ENCODE results near the gene IL34. TPM values are rescaled to one million over a fixed set of nuclear protein-coding genes. Genes with fewer than 3 reads are reported as not detected.

Gene IL34
- polyA plus RNA-seq, 1 donor from 2014 or later: 3.0 TPM

DNA sequence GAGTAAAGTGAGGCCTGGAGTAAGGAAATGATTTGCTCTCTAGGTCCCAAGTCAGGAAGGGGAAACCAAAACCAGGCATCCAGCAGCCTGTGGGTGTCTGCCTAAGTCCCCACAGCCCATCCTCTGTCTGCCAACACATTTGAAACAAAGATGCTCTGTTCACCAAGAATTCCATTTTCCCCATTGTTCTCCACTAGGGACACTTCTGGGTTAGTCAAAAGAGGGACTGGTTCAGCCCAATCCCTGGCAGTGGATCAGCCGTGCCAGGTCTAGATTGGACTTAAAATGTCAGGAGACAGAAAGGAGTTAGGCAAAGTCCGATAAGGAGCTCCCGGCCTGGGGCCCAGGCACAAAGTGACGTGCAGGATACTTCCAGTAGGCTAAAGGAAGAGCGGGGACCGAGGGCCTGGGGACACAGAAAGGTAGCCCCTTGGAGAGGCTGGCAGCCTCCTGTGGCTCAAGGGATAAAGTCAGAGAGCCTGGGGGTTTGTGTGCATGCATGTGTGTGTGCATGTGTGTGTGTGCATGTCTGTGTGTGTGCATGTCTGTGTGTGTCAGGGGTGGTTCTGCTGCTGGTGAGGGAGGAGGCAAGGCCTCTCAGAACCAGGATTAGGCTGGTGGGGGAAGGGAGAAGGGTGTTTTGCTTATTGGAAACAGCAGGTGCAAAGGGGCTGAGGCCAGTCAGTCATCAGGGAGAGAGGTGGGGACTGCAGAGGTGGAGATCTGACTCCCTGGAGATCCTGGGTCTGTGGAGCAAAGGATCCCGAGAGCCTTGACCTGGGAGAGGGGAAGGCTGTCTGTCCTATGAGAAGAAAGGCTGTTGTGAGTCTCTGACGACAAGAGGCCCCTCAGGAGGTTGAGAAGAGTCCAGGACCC lies 41.7 kb upstream of the IL34 start:
- Histone ChIP-seq H3K9me2 (ENCODE audit: insufficient read depth, low read length) (no peaks in the 10 kb centered on the region), H3K27me3 (ENCODE audit: insufficient read depth, low read depth, low read length) (no peaks in the 10 kb centered on the region), H3K4me3 (ENCODE audit: low read length) (no peak overlapping the region), H4K20me1 (ENCODE audit: insufficient read depth) (no peaks in the 10 kb centered on the region), H3F3A (ENCODE audit: insufficient read depth, low read length, poor library complexity, severe bottlenecking) (no peaks in the 10 kb centered on the region), H3K79me2 (replicated peaks; ENCODE audit: insufficient read depth, low read length) (no peaks in the 10 kb centered on the region), H3K27ac (ENCODE audit: low read length) (no peak overlapping the region), H3K36me3 (ENCODE audit: insufficient read depth, low read length) (no peaks in the 10 kb centered on the region), H3K9me3 (ENCODE audit: low read length) (no peaks in the 10 kb centered on the region), H3K9ac (ENCODE audit: low read length) (no peak overlapping the region), H2AFZ (ENCODE audit: low read depth, low read length) (no peak overlapping the region), H3K4me2 (ENCODE audit: low read length) (no peak overlapping the region)
- TF ChIP-seq, protein P1, sequence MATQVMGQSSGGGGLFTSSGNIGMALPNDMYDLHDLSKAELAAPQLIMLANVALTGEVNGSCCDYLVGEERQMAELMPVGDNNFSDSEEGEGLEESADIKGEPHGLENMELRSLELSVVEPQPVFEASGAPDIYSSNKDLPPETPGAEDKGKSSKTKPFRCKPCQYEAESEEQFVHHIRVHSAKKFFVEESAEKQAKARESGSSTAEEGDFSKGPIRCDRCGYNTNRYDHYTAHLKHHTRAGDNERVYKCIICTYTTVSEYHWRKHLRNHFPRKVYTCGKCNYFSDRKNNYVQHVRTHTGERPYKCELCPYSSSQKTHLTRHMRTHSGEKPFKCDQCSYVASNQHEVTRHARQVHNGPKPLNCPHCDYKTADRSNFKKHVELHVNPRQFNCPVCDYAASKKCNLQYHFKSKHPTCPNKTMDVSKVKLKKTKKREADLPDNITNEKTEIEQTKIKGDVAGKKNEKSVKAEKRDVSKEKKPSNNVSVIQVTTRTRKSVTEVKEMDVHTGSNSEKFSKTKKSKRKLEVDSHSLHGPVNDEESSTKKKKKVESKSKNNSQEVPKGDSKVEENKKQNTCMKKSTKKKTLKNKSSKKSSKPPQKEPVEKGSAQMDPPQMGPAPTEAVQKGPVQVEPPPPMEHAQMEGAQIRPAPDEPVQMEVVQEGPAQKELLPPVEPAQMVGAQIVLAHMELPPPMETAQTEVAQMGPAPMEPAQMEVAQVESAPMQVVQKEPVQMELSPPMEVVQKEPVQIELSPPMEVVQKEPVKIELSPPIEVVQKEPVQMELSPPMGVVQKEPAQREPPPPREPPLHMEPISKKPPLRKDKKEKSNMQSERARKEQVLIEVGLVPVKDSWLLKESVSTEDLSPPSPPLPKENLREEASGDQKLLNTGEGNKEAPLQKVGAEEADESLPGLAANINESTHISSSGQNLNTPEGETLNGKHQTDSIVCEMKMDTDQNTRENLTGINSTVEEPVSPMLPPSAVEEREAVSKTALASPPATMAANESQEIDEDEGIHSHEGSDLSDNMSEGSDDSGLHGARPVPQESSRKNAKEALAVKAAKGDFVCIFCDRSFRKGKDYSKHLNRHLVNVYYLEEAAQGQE (IDR thresholded peaks at IDR 0.05; ENCODE audit: borderline replicate concordance): no peak
- TF ChIP-seq TAF1 (IDR thresholded peaks at IDR 0.05; ENCODE audit: low read depth): no peak
- no peak for TF ChIP-seq EZH2 (IDR thresholded peaks at IDR 0.05; ENCODE audit: borderline replicate concordance, insufficient read depth, low read length, poor library complexity, severe bottlenecking)
- TF ChIP-seq, protein P2, sequence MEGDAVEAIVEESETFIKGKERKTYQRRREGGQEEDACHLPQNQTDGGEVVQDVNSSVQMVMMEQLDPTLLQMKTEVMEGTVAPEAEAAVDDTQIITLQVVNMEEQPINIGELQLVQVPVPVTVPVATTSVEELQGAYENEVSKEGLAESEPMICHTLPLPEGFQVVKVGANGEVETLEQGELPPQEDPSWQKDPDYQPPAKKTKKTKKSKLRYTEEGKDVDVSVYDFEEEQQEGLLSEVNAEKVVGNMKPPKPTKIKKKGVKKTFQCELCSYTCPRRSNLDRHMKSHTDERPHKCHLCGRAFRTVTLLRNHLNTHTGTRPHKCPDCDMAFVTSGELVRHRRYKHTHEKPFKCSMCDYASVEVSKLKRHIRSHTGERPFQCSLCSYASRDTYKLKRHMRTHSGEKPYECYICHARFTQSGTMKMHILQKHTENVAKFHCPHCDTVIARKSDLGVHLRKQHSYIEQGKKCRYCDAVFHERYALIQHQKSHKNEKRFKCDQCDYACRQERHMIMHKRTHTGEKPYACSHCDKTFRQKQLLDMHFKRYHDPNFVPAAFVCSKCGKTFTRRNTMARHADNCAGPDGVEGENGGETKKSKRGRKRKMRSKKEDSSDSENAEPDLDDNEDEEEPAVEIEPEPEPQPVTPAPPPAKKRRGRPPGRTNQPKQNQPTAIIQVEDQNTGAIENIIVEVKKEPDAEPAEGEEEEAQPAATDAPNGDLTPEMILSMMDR (IDR thresholded peaks at IDR 0.05; ENCODE audit: poor library complexity, severe bottlenecking): no peak
- no peak for TF ChIP-seq RAD21 (conservative IDR thresholded peaks at IDR 0.05)
- TF ChIP-seq POLR2AphosphoS5 (IDR thresholded peaks at IDR 0.05): no peak
- TF ChIP-seq SMC3 (conservative IDR thresholded peaks at IDR 0.05; ENCODE audit: poor library complexity): no peak
- TF ChIP-seq EP300 (conservative IDR thresholded peaks at IDR 0.05; ENCODE audit: poor library complexity, severe bottlenecking): no peak
- no peak for TF ChIP-seq MXI1 (conservative IDR thresholded peaks at IDR 0.05; ENCODE audit: poor library complexity, severe bottlenecking)

DNA sequence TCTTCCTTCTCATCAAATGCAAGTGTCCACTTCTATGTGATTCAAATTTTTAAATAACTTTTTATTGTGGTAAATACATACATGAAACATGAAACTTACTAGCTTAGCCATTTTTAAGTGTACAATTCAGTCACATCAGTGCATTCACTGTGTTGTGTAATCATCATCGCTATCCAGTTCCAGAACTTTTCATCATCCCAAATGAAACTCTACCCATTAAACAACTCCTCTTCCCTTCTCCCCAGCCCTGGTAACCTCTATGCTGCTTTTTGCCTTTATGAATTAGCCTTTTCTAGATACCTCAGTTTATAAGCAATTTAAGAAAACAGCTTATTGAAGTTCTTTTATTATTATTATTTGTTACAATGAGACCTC lies 41.1 kb upstream of the IL34 start:
- Histone ChIP-seq H3K4me3 (ENCODE audit: low read length) (no peak overlapping the region), H2AFZ (ENCODE audit: low read depth, low read length) (no peak overlapping the region), H3K27me3 (ENCODE audit: insufficient read depth, low read depth, low read length) (no peaks in the 10 kb centered on the region), H3K36me3 (ENCODE audit: insufficient read depth, low read length) (no peaks in the 10 kb centered on the region), H3K9ac (ENCODE audit: low read length) (no peak overlapping the region), H3K9me2 (ENCODE audit: insufficient read depth, low read length) (no peaks in the 10 kb centered on the region), H3F3A (ENCODE audit: insufficient read depth, low read length, poor library complexity, severe bottlenecking) (no peaks in the 10 kb centered on the region), H3K79me2 (replicated peaks; ENCODE audit: insufficient read depth, low read length) (no peaks in the 10 kb centered on the region), H4K20me1 (ENCODE audit: insufficient read depth) (no peaks in the 10 kb centered on the region), H3K4me2 (ENCODE audit: low read length) (no peak overlapping the region), H3K9me3 (ENCODE audit: low read length) (no peaks in the 10 kb centered on the region), H3K27ac (ENCODE audit: low read length) (no peak overlapping the region)
- TF ChIP-seq TAF1 (IDR thresholded peaks at IDR 0.05; ENCODE audit: low read depth) (no peak), EZH2 (IDR thresholded peaks at IDR 0.05; ENCODE audit: borderline replicate concordance, insufficient read depth, low read length, poor library complexity, severe bottlenecking) (no peak), SMC3 (conservative IDR thresholded peaks at IDR 0.05; ENCODE audit: poor library complexity) (no peak), POLR2AphosphoS5 (IDR thresholded peaks at IDR 0.05) (no peak), MXI1 (conservative IDR thresholded peaks at IDR 0.05; ENCODE audit: poor library complexity, severe bottlenecking) (no peak), RAD21 (conservative IDR thresholded peaks at IDR 0.05) (no peak), EP300 (conservative IDR thresholded peaks at IDR 0.05; ENCODE audit: poor library complexity, severe bottlenecking) (no peak)
- TF ChIP-seq, protein P1 (IDR thresholded peaks at IDR 0.05; ENCODE audit: borderline replicate concordance): no peak
- TF ChIP-seq, protein P2 (IDR thresholded peaks at IDR 0.05; ENCODE audit: poor library complexity, severe bottlenecking): no peak

Data from neural cell (in vitro differentiated cells).